HG02571 (cell line): ENCODE data around the gene SH3BGRL2.
"Not testable (repeated sequence)": the region's sequence is repeated elsewhere in the genome, so short reads cannot be mapped to it uniquely, and the experiment has no call there.

Experiments
- ATAC-seq: cut with Tn5 transposase; IDR thresholded peaks from one replicate; pipeline ENCODE4 v1.9.1; 2021; ENCODE audit warnings: mild to moderate bottlenecking, moderate library complexity; ENCODE audit not compliant: unreplicated experiment

SH3BGRL2 gene

DNA sequence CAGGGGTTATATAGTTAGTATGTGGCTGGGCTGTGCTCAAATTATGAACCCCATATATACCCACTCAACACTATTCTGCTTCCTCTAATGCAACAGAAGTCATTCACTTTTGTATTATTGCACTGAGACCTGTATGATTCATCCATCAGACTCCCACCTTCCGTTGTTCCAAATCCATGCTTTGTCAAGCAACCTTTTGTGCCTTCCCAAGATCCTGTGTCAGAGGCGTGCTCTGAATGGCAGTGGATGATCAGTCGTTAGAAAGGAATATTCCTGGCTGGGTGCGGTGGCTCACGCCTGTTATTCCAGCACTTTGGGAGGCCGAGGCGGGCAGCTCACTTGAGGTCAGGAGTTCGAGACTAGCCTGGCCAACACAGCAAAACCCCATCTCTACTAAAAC is 103.2 kb downstream of the SH3BGRL2 start:
- ATAC-seq = no peak

GRCh38 chr6:79735183-79735582 is 104.1 kb downstream of the SH3BGRL2 start:
- no peak for ATAC-seq

DNA sequence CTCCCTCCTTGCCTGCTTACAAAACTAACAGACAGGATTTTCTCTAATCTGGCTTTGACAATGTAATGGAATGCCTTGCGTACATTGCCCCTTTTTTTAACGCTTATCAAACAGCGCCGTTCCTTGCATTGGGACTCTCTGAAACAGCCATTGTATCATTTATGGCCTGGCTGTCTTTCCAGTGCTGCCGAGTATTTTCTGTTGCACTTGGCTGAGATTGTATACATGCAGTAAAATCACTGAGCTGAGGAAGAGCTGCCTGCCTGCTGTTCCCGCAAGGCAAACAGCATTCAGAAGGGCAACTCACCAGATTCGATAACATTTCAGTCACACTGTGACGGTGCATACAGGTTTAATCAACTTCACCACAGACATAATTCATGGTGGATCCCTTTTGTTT is 106.0 kb downstream of the SH3BGRL2 start:
- no peak for ATAC-seq

GRCh38 chr6:79742030-79742429 is 110.9 kb downstream of the SH3BGRL2 start:
- no peak for ATAC-seq

DNA sequence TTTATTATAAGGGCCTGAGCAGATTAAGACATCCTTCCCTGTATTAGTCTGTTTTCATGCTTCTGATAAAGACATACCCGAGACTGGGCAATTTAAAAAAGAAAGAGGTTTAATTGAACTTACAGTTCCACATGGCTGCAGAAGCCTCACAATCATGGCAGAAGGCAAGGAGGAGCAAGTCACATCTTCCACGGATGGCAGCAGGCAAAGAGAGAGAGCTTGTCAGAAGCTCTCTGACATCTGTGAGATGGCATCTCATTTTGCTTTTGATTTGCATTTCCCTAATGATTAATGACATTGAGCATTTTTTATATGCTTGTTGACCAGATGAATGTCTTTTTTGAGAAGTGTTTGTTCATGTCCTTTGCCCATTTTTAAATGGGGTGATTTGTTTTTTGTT is 114.2 kb downstream of the SH3BGRL2 start:
- ATAC-seq = not testable (repeated sequence)

DNA sequence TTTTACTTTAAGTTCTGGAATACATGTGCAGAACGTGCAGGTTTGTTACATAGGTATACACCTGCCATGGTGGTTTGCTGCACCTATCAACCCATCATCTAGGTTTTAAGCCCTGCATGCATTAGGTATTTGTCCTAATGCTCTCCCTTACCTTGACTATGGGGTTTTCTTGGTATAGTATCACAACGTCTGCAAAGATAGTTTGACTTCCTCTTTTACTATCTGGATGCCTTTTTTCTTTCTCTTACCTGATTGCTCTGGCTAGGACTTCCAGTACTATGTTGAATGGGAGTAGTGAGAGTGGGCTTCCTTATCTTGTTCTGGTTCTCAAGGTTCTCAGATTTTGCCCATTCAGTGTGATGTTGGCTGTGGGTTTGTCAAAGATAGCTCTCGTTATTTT is 115.2 kb downstream of the SH3BGRL2 start:
- ATAC-seq = not testable (repeated sequence)

DNA sequence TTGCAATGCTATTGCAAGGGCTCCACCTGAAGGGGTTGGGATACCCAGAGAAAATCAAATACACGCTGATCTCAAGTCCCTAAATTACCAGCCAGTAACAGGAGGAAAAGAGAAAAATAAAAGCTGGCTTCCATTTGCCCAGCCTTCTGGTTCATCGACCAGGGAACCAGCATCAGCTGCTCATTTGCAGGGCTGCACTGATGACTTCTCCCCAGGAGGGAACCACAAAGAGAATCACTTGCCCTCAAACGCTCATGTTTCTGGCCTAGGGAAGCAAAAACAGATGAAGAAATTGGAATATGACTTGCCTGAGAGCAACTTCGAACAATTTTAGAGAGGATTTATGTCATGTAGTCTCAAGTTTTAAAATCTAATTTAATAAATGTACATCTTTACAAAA is 119.7 kb downstream of the SH3BGRL2 start:
- no peak for ATAC-seq
